GM12891 (cell line): ENCODE results near the gene ADGRA3.

ENCODE experiments used
- POLR2A ChIP-seq: IDR thresholded peaks from 2 replicates; pipeline ENCODE4 v1.6.1; 2011; ENCODE audit warnings: low read depth, low read length, control low read depth
- POLR2AphosphoS5 ChIP-seq: IDR thresholded peaks from 2 replicates; pipeline ENCODE4 v1.6.1; 2011; ENCODE audit warnings: low read depth, low read length, control low read depth

- TF ChIP-seq POLR2A (no peak), POLR2AphosphoS5 (no peak)
Measured at GRCh38 chr4:22539251-22539650, 23.4 kb upstream of the ADGRA3 start.
